Activated gamma-delta T cell treated with Interleukin-2 at 50 U/mL for 16 hours (primary cell): ENCODE results near the gene SAMHD1.
"Not testable (repeated sequence)": the region's sequence is repeated elsewhere in the genome, so short reads cannot be mapped to it uniquely, and the experiment has no call there.

Experiments
- DNase-seq: peaks from one replicate; pipeline ENCODE4 v3.0.0-alpha.2; 2020

SAMHD1 gene

GRCh38 chr20:36850759-36851158, 100.7 kb downstream of the SAMHD1 start:
- no peak for DNase-seq

GRCh38 chr20:36849333-36850065, 102.0 kb downstream of the SAMHD1 start:
- no peak for DNase-seq

GRCh38 chr20:36848677-36849076, 102.8 kb downstream of the SAMHD1 start:
- no peak for DNase-seq

GRCh38 chr20:36848078-36848660, 103.3 kb downstream of the SAMHD1 start:
- DNase-seq = no peak

GRCh38 chr20:36847710-36848040, 103.8 kb downstream of the SAMHD1 start:
- no peak for DNase-seq

GRCh38 chr20:36847009-36847709, 104.3 kb downstream of the SAMHD1 start:
- DNase-seq = no peak

- DNase-seq = no peak
Measured at GRCh38 chr20:36845288-36845971, 106.1 kb downstream of the SAMHD1 start.

GRCh38 chr20:36841030-36841429, 110.5 kb downstream of the SAMHD1 start:
- DNase-seq = not testable (repeated sequence)
